HG03025 (cell line): Measurements from ENCODE around the gene DOCK4.

Source experiments
- ATAC-seq: cut with Tn5 transposase; IDR thresholded peaks from one replicate; pipeline ENCODE4 v1.9.1; 2021; ENCODE audit warnings: mild to moderate bottlenecking, moderate library complexity; ENCODE audit not compliant: unreplicated experiment, low FRiP score

DOCK4 gene

GRCh38 chr7:112065758-112066157 is 140.4 kb downstream of the DOCK4 start:
- ATAC-seq: no peak

- ATAC-seq: no peak
Observed at GRCh38 chr7:112064627-112065385, 141.4 kb downstream of the DOCK4 start.

GRCh38 chr7:112063974-112064373 is 142.2 kb downstream of the DOCK4 start:
- no peak for ATAC-seq

- no peak for ATAC-seq
Observed at GRCh38 chr7:112061051-112061450, 145.1 kb downstream of the DOCK4 start.

GRCh38 chr7:112060625-112061024 is 145.6 kb downstream of the DOCK4 start:
- ATAC-seq: no peak

- no peak for ATAC-seq
Observed at GRCh38 chr7:112059675-112060074, 146.5 kb downstream of the DOCK4 start.

GRCh38 chr7:112058686-112059085 is 147.5 kb downstream of the DOCK4 start:
- no peak for ATAC-seq

- ATAC-seq: no peak
Observed at GRCh38 chr7:112056409-112056808, 149.8 kb downstream of the DOCK4 start.

GRCh38 chr7:112053737-112054069 is 152.5 kb downstream of the DOCK4 start:
- ATAC-seq: no peak

GRCh38 chr7:112052993-112053736 is 153.0 kb downstream of the DOCK4 start:
- ATAC-seq: no peak

- ATAC-seq: no peak
Observed at GRCh38 chr7:112052498-112052897, 153.7 kb downstream of the DOCK4 start.

- ATAC-seq: no peak
Observed at GRCh38 chr7:112050250-112050881, 155.8 kb downstream of the DOCK4 start.

GRCh38 chr7:112049555-112050249 is 156.5 kb downstream of the DOCK4 start:
- no peak for ATAC-seq

GRCh38 chr7:112047421-112047820 is 158.8 kb downstream of the DOCK4 start:
- no peak for ATAC-seq

- ATAC-seq: no peak
Observed at GRCh38 chr7:112045222-112045621, 161.0 kb downstream of the DOCK4 start.

- ATAC-seq: no peak
Observed at GRCh38 chr7:112042631-112043030, 163.6 kb downstream of the DOCK4 start.

- no peak for ATAC-seq
Observed at GRCh38 chr7:112038353-112038752, 167.8 kb downstream of the DOCK4 start.

- no peak for ATAC-seq
Observed at GRCh38 chr7:112036071-112036470, 170.1 kb downstream of the DOCK4 start.

GRCh38 chr7:112031689-112032088 is 174.5 kb downstream of the DOCK4 start:
- ATAC-seq: no peak

- no peak for ATAC-seq
Observed at GRCh38 chr7:112025556-112025955, 180.6 kb downstream of the DOCK4 start.

GRCh38 chr7:112023786-112024185 is 182.4 kb downstream of the DOCK4 start:
- no peak for ATAC-seq
